ENCODE data around the gene TBCK.

DNA sequence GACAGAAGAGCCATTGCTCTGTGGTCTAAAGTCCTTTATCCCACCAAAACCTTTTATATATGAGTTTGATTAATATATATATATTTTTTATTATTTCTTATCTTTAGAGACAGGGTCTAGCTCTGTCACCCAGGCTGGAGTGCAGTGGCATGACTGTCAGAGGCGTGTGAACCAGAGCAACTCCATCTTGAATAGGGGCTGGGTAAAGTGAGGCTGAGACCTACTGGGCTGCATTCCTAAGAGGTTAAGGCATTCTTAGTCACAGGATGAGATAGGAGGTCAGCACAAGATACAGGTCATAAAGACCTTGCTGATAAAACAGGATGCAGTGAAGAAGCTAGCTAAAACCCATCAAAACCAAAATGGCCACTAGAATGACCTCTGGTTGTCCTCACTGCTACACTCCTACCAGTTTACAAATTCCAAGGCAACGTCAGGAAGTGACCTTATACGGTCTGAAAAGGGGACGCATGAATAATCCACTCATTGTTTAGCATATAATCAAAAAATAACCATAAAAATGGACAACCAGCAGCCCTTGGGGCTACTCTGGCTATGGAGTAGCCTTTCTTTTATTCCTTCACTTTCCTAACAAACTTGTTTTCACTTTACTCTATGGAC is 10.5 kb downstream of the TBCK start:
- TF ChIP-seq DPF2 (CRISPR knock-in tag; IDR thresholded peaks at IDR 0.05; ENCODE audit: borderline replicate concordance, low read depth), result no peak
- TF ChIP-seq RAD51 (IDR thresholded peaks at IDR 0.05; ENCODE audit: borderline replicate concordance), result no peak
